K562 (cell line): ENCODE measurements around the gene ADORA1.

ENCODE experiments used
- ATF7 ChIP-seq: fragments of 450-650 bp; IDR thresholded peaks from 2 replicates; pipeline ENCODE4 v1.7.1; 2014; ENCODE audit warnings: mild to moderate bottlenecking, moderate library complexity
- CCAR2 ChIP-seq: fragments of 200-400 bp; formaldehyde crosslinking; IDR thresholded peaks from 2 replicates; pipeline ENCODE4 v1.6.1; 2017; ENCODE audit warnings: mild to moderate bottlenecking, low read depth, low read length
- CEBPB ChIP-seq: fragments of 450-650 bp; IDR thresholded peaks from 2 replicates; pipeline ENCODE4 v1.6.1; 2016; ENCODE audit warnings: missing genetic modification characterization, missing compliant biosample characterization
- CTCF ChIP-seq, 3 experiments: IDR thresholded peaks in 2 of 3; conservative IDR thresholded peaks in 1 of 3; 2 replicates each; pipeline ENCODE4 v1.5.1; 2011 to 2012; ENCODE audit warnings: low read length in 3 of 3, mild to moderate bottlenecking in 3 of 3, control low read depth in 2 of 3, improper control_type of control experiment in 1 of 3, inconsistent platforms in 1 of 3, low read depth in 1 of 3, mixed read lengths in 1 of 3, moderate library complexity in 1 of 3; ENCODE audit not compliant: insufficient read depth in 2 of 3
- E2F6 ChIP-seq, 2 experiments: IDR thresholded peaks; 2 replicates each; pipeline ENCODE4 v1.6.1; 2011; ENCODE audit warnings: borderline replicate concordance in 1 of 2, control low read depth in 1 of 2, low read depth in 1 of 2, low read length in 1 of 2, mild to moderate bottlenecking in 1 of 2, mixed read lengths in 1 of 2, moderate library complexity in 1 of 2; ENCODE audit not compliant: insufficient read depth in 1 of 2, insufficient read length in 1 of 2, poor library complexity in 1 of 2, severe bottlenecking in 1 of 2; ENCODE audit errors: extremely low read depth in 1 of 2
- EP300 ChIP-seq: IDR thresholded peaks from 2 replicates; pipeline ENCODE4 v1.6.1; 2012; ENCODE audit warnings: low read length, improper control_type of control experiment
- EZH2 ChIP-seq: IDR thresholded peaks from 2 replicates; pipeline ENCODE4 v1.6.1; 2012; ENCODE audit warnings: low read depth, mild to moderate bottlenecking, inconsistent platforms, low read length, borderline replicate concordance
- RNF219 ChIP-seq: fragments of 250-450 bp; sonication (Bioruptor Pico); IDR thresholded peaks from 2 replicates; pipeline ENCODE4 v1.5.0; 2022; ENCODE audit warnings: mild to moderate bottlenecking
- SIRT6 ChIP-seq: IDR thresholded peaks from one replicate; pipeline ENCODE4 v1.6.1; 2012; ENCODE audit warnings: low read depth, mild to moderate bottlenecking, control low read depth, inconsistent platforms, low read length, moderate library complexity
- SPI1 ChIP-seq: IDR thresholded peaks from 2 replicates; pipeline ENCODE4 v1.6.1; 2011; ENCODE audit warnings: low read depth, low read length, control low read depth, borderline replicate concordance
- TBP ChIP-seq: optimal IDR thresholded peaks from 2 replicates; pipeline ENCODE3; 2011; ENCODE audit warnings: low read depth, low read length, improper control_type of control experiment
- ZNF124 ChIP-seq: sonication (generic); formaldehyde crosslinking; IDR thresholded peaks from 2 replicates; pipeline ENCODE4 v1.8.1; 2022; ENCODE audit warnings: missing genetic modification reagents
- ZNF23 ChIP-seq: fragments of 250-450 bp; sonication (Bioruptor Pico); IDR thresholded peaks from 2 replicates; pipeline ENCODE4 v1.4.0; 2020; ENCODE audit warnings: mild to moderate bottlenecking

- TF ChIP-seq CEBPB (no peak), ATF7 (no peak), ZNF23 (no peak), SPI1 (no peak), CTCF (IDR thresholded peaks at IDR 0.05 in 2 of 3, conservative IDR thresholded peaks at IDR 0.05 in 1 of 3; ENCODE audit: insufficient read depth in 2 of 3, low read depth in 1 of 3, low read length in 3 of 3) (no peak), EP300 (no peak), TBP (no peak), RNF219 (CRISPR knock-in tag) (no peak), EZH2 (no peak), SIRT6 (no peak), E2F6 (IDR thresholded peaks at IDR 0.05; ENCODE audit: borderline replicate concordance in 1 of 2, extremely low read depth in 1 of 2, insufficient read depth in 1 of 2, insufficient read length in 1 of 2, low read depth in 1 of 2, low read length in 1 of 2, poor library complexity in 1 of 2, severe bottlenecking in 1 of 2) (no peak), ZNF124 (CRISPR knock-in tag) (no peak), CCAR2 (no peak)
Measured at GRCh38 chr1:203082231-203082505, 45.4 kb upstream of the ADORA1 start.
